Endothelial cell of umbilical vein (primary cell): Measurements from ENCODE around the gene TCP11L2. TPM values are rescaled to one million over a fixed set of nuclear protein-coding genes. Genes with fewer than 3 reads are reported as not detected.
A peak's percentile ranks its signal among the peaks of the same experiment; 100 is the strongest.

Source experiments
- BruUV-seq: library from RNA; stranded (reverse); fragments of 400-500 nt; replicated peaks from 2 replicates; lab custom pipeline; 2021; lab: Mats Ljungman, UMichigan
- CTCF ChIA-PET: fragments of 300-600, 350-600 bp; sonication (Branson Sonifier 250); formaldehyde crosslinking; loops from one replicate; lab custom pipeline; 2021; ENCODE audit warnings: antibody characterized with exemption, inconsistent platforms; lab: Charles Lee
- POLR2A ChIA-PET: fragments of 300-600, 350-600 bp; sonication (Branson Sonifier 250); formaldehyde crosslinking; loops from one replicate; lab custom pipeline; 2021; ENCODE audit warnings: antibody characterized with exemption, inconsistent platforms; lab: Charles Lee
- DNase-seq: peaks from one replicate; pipeline ENCODE4 v3.0.0-alpha.2; 2011; ENCODE audit warnings: low read depth, low spot score
- FAIRE-seq: peaks from 2 replicates; lab custom pipeline; 2011; peaks lifted over from hg19 to GRCh38; lab: Jason Lieb, UNC
- H2AFZ ChIP-seq: 2 replicates; pipeline ENCODE4 v1.6.0; 2012; ENCODE audit warnings: low read depth, low read length, control low read depth, inconsistent platforms
- H3K27ac ChIP-seq: 2 replicates; pipeline ENCODE4 v1.5.1; 2011; ENCODE audit warnings: low read depth, mild to moderate bottlenecking, control low read depth, low read length, moderate library complexity; ENCODE audit not compliant: insufficient read depth
- H3K27me3 ChIP-seq, 2 experiments: 2 replicates each; pipeline versions ENCODE4 v1.6.0 to v1.6.1; 2011; ENCODE audit warnings: low read length in 2 of 2, mixed read lengths in 1 of 2; ENCODE audit not compliant: control insufficient read depth in 2 of 2, insufficient read depth in 2 of 2
- H3K36me3 ChIP-seq, 2 experiments: 2 replicates in 1 of 2; 3 replicates in 1 of 2; pipeline ENCODE4 v1.5.1; 2011; ENCODE audit warnings: low read length in 2 of 2, mild to moderate bottlenecking in 1 of 2, moderate library complexity in 1 of 2; ENCODE audit not compliant: control insufficient read depth in 2 of 2, insufficient read depth in 2 of 2; ENCODE audit errors: extremely low read depth in 1 of 2
- H3K4me1 ChIP-seq: 3 replicates; pipeline ENCODE4 v1.5.1; 2011; ENCODE audit warnings: mild to moderate bottlenecking, low read length; ENCODE audit not compliant: control insufficient read depth, insufficient read depth; ENCODE audit errors: extremely low read depth
- H3K4me2 ChIP-seq: 2 replicates; pipeline ENCODE4 v1.6.1; 2011; ENCODE audit warnings: low read length, control low read depth, mixed read lengths; ENCODE audit not compliant: insufficient read depth
- H3K4me3 ChIP-seq, 3 experiments: fragments of 200-600 bp in 1 of 3; sonication (generic), shearing (Covaris generic) in 1 of 3; replicated peaks in 1 of 3; 2 replicates each; pipeline ENCODE4 v1.5.1; 2011 to 2016; ENCODE audit warnings: control low read depth in 3 of 3, low read length in 3 of 3, mild to moderate bottlenecking in 2 of 3, inconsistent platforms in 1 of 3, low read depth in 1 of 3, moderate library complexity in 1 of 3; ENCODE audit not compliant: insufficient read depth in 1 of 3
- H3K79me2 ChIP-seq: 2 replicates; pipeline ENCODE4 v1.6.0; 2012; ENCODE audit warnings: low read length, inconsistent platforms; ENCODE audit not compliant: control insufficient read depth, insufficient read depth
- H3K9ac ChIP-seq: replicated peaks from 2 replicates; pipeline ENCODE3; 2011; ENCODE audit warnings: low read length, control low read depth; ENCODE audit not compliant: insufficient read depth; ENCODE audit errors: extremely low read depth
- H3K9me1 ChIP-seq: replicated peaks from 3 replicates; pipeline ENCODE4 v1.6.0; 2011; ENCODE audit warnings: mild to moderate bottlenecking, low read length; ENCODE audit not compliant: control insufficient read depth, insufficient read depth; ENCODE audit errors: extremely low read depth
- H3K9me3 ChIP-seq: replicated peaks from 2 replicates; pipeline ENCODE4 v1.5.1; 2012; ENCODE audit warnings: low read length, inconsistent platforms; ENCODE audit not compliant: control insufficient read depth, insufficient read depth
- H4K20me1 ChIP-seq: replicated peaks from 2 replicates; pipeline ENCODE3; 2011; ENCODE audit warnings: mild to moderate bottlenecking, low read length; ENCODE audit not compliant: control insufficient read depth, insufficient read depth; ENCODE audit errors: extremely low read depth
- CTCF ChIP-seq, 2 donors: IDR thresholded peaks; 1 replicate in 1 of 2; 2 replicates in 1 of 2; pipeline ENCODE4 v1.5.1; 2011; ENCODE audit warnings: low read length in 2 of 2, mild to moderate bottlenecking in 2 of 2, moderate library complexity in 2 of 2, control low read depth in 1 of 2, inconsistent platforms in 1 of 2, low read depth in 1 of 2; ENCODE audit not compliant: insufficient read depth in 1 of 2; ENCODE audit errors: extremely low read depth in 1 of 2
- EZH2 ChIP-seq: IDR thresholded peaks from 2 replicates; pipeline ENCODE4 v1.6.1; 2012; ENCODE audit warnings: borderline replicate concordance, low read depth, mild to moderate bottlenecking, moderate library complexity, low read length, inconsistent platforms; ENCODE audit not compliant: severe bottlenecking
- FOS ChIP-seq: IDR thresholded peaks from 2 replicates; pipeline ENCODE4 v1.6.1; 2011; ENCODE audit warnings: mild to moderate bottlenecking, low read length, moderate library complexity, borderline replicate concordance; ENCODE audit not compliant: insufficient read depth
- GATA2 ChIP-seq: IDR thresholded peaks from 2 replicates; pipeline ENCODE4 v1.7.0; 2011; ENCODE audit warnings: low read depth, mild to moderate bottlenecking, moderate library complexity, mixed read lengths, low read length; ENCODE audit not compliant: insufficient read length, insufficient read depth
- JUN ChIP-seq: IDR thresholded peaks from 2 replicates; pipeline ENCODE4 v1.6.1; 2011; ENCODE audit warnings: borderline replicate concordance, low read depth; ENCODE audit not compliant: insufficient read length, insufficient read depth
- MAX ChIP-seq: IDR thresholded peaks from 2 replicates; pipeline ENCODE4 v1.6.1; 2011; ENCODE audit not compliant: insufficient read depth, insufficient read length
- MYC ChIP-seq: IDR thresholded peaks from one replicate; pipeline ENCODE4 v1.6.1; 2011; ENCODE audit warnings: mild to moderate bottlenecking, low read depth, low read length
- POLR2A ChIP-seq: IDR thresholded peaks from 2 replicates; pipeline ENCODE4 v1.6.1; 2012; ENCODE audit warnings: low read depth, mild to moderate bottlenecking, control low read depth, low read length
- POLR2AphosphoS5 ChIP-seq: IDR thresholded peaks from 2 replicates; pipeline ENCODE4 v1.6.1; 2012; ENCODE audit warnings: low read depth, mild to moderate bottlenecking, control low read depth, low read length, moderate library complexity; ENCODE audit not compliant: insufficient read depth
- dilution Hi-C: fragments of 300-500 bp; cut with MboI; formaldehyde crosslinking; loops from one replicate; pipeline ENCODE4 v1.15.0; 2019; ENCODE audit warnings: low sequenced_read_pairs; ENCODE audit not compliant: extremely low pct_ligation_motif_present
- intact Hi-C: fragments of 100-400 bp; cut with micrococcal nuclease; formaldehyde crosslinking; loops from one replicate; pipeline ENCODE4 v1.10.0; 2022
- polyA plus RNA-seq, 4 experiments: library from polyadenylated mRNA; depleted of rRNA in 3 of 4; stranded (reverse) in 3 of 4; unstranded in 1 of 4; fragments of >200 nt; gene quantifications; 2 replicates each; pipeline versions ENCODE4 v1.2.1 to v1.2.3, GENCODE V29; 2011 to 2012; ENCODE audit warnings: missing spikeins in 1 of 4
- total RNA-seq: library from RNA; stranded (reverse); gene quantifications from 2 replicates; pipeline ENCODE4 v1.2.3, GENCODE V29; 2021

Gene TCP11L2
- total and polyA plus RNA-seq, 2 donors (not counting 3 experiments of a cell fraction or from before 2014, with no cell fraction given) = 6.0 to 18.7 TPM

GRCh38 chr12:106342397-106343213 is 40.1 kb downstream of the TCP11L2 start:
- Histone ChIP-seq H3K4me2 (peak overlapping the region; percentile 32), H3K79me2 (no peaks in the 10 kb centered on the region), H3K9ac (no peak overlapping the region), H3K4me1 (no peaks in the 10 kb centered on the region), H3K27ac (no peak overlapping the region), H3K36me3 (peaks cover 0 to 3% of the 10 kb centered on the region in 2 experiments), H3K9me1 (no peaks in the 10 kb centered on the region), H3K9me3 (no peaks in the 10 kb centered on the region), H3K27me3 (no peaks in the 10 kb centered on the region), H3K4me3 (no peak overlapping the region), H4K20me1 (no peaks in the 10 kb centered on the region), H2AFZ (no peak overlapping the region)
- DNase-seq = peak; percentile 40
- peak; percentile 75 for FAIRE-seq
- no peak for TF ChIP-seq GATA2
- TF ChIP-seq FOS = peak; percentile 26
- dilution Hi-C loops (no loop called here), intact Hi-C loops (no loop called here)
- ChIA-PET POLR2A (no interaction called here), CTCF (interaction anchor here (0.7 to 2.4 kb wide), 3 partner anchors 25 to 165 kb away, joined by 3 to 12 read pairs (median 3); no protein-coding TSS in a partner anchor)
- no TSS peak for BruUV-seq

GRCh38 chr12:106343214-106343528 is 40.6 kb downstream of the TCP11L2 start:
- BruUV-seq = no TSS peak
- Histone ChIP-seq H3K9ac (no peak overlapping the region), H3K9me3 (no peaks in the 10 kb centered on the region), H3K27ac (no peak overlapping the region), H3K9me1 (no peaks in the 10 kb centered on the region), H3K4me2 (peak overlapping the region; percentile 32), H3K36me3 (peaks cover 0 to 3% of the 10 kb centered on the region in 2 experiments), H3K27me3 (no peaks in the 10 kb centered on the region), H3K4me1 (no peaks in the 10 kb centered on the region), H2AFZ (no peak overlapping the region), H4K20me1 (no peaks in the 10 kb centered on the region), H3K79me2 (no peaks in the 10 kb centered on the region), H3K4me3 (no peak overlapping the region)
- DNase-seq = no peak
- ChIA-PET CTCF (interaction anchor here (1.3 to 2.4 kb wide), 2 partner anchors 25 to 116 kb away, joined by 3 to 12 read pairs; no protein-coding TSS in a partner anchor), POLR2A (no interaction called here)
- TF ChIP-seq MYC (no peak), CTCF (IDR thresholded peaks at IDR 0.05; ENCODE audit: extremely low read depth in 1 of 2, insufficient read depth in 1 of 2, low read depth in 1 of 2, low read length in 2 of 2) (no peak), POLR2AphosphoS5 (no peak), JUN (no peak), POLR2A (no peak), GATA2 (no peak), FOS (no peak), MAX (no peak), EZH2 (no peak)
- intact Hi-C loops (no loop called here), dilution Hi-C loops (no loop called here)
- FAIRE-seq = no peak
